ENCODE measurements around the gene GPC5.

DNA sequence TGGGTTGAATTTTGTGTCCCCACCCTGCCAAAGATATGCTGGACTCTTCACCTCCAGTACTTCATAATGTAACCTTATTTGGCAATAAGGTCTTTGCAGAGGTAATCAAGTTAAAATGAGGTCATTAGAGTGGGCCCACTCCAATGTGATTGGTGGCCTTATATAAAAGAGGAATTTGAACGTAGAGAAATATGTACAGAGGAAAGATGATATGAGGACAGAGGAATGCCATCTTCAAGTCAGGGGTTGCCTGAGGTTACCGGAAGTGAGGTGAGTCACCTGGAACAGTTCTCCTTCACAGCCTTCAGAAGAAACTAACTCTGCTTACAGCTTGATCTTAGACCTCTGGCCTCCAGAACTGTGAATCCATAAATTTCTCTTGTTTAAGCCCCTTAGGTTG, 69.9 kb downstream of the GPC5 start:
- TF ChIP-seq TCF7L2 (IDR thresholded peaks at IDR 0.05; ENCODE audit: low read depth, low read length) (no peak), POLR2AphosphoS5 (IDR thresholded peaks at IDR 0.05; ENCODE audit: low read depth, low read length) (no peak)
- TF ChIP-seq, protein P1, sequence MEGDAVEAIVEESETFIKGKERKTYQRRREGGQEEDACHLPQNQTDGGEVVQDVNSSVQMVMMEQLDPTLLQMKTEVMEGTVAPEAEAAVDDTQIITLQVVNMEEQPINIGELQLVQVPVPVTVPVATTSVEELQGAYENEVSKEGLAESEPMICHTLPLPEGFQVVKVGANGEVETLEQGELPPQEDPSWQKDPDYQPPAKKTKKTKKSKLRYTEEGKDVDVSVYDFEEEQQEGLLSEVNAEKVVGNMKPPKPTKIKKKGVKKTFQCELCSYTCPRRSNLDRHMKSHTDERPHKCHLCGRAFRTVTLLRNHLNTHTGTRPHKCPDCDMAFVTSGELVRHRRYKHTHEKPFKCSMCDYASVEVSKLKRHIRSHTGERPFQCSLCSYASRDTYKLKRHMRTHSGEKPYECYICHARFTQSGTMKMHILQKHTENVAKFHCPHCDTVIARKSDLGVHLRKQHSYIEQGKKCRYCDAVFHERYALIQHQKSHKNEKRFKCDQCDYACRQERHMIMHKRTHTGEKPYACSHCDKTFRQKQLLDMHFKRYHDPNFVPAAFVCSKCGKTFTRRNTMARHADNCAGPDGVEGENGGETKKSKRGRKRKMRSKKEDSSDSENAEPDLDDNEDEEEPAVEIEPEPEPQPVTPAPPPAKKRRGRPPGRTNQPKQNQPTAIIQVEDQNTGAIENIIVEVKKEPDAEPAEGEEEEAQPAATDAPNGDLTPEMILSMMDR (IDR thresholded peaks at IDR 0.05): no peak
